Effector memory CD4-positive, alpha-beta T cell (primary cell): ENCODE data around the gene DMPK.

Source experiments
- DNase-seq, 3 donors: peaks; one replicate each; pipeline ENCODE4 v3.0.0-alpha.2; 2020
- H3K27ac ChIP-seq: 2 replicates; pipeline ENCODE4 v1.7.0; 2013; ENCODE audit warnings: mild to moderate bottlenecking, low read length, moderate library complexity; ENCODE audit not compliant: insufficient read depth, poor library complexity, severe bottlenecking
- H3K27me3 ChIP-seq: replicated peaks from 2 replicates; pipeline ENCODE4 v1.7.0; 2013; ENCODE audit warnings: mild to moderate bottlenecking, low read length; ENCODE audit not compliant: insufficient read depth, control insufficient read depth, poor library complexity, severe bottlenecking
- H3K36me3 ChIP-seq: 2 replicates; pipeline ENCODE4 v1.7.0; 2013; ENCODE audit warnings: mild to moderate bottlenecking, low read length, moderate library complexity; ENCODE audit not compliant: control insufficient read depth, insufficient read depth
- H3K4me1 ChIP-seq: 2 replicates; pipeline ENCODE4 v1.7.0; 2013; ENCODE audit warnings: low read length, mild to moderate bottlenecking; ENCODE audit not compliant: control insufficient read depth, insufficient read depth, poor library complexity, severe bottlenecking
- H3K4me3 ChIP-seq: 2 replicates; pipeline ENCODE4 v1.7.0; 2013; ENCODE audit warnings: low read length, low read depth, mild to moderate bottlenecking; ENCODE audit not compliant: insufficient read depth, poor library complexity, severe bottlenecking
- H3K9me3 ChIP-seq: 2 replicates; pipeline ENCODE4 v1.7.0; 2013; ENCODE audit warnings: mild to moderate bottlenecking, low read length, moderate library complexity; ENCODE audit not compliant: control insufficient read depth

Gene DMPK

GRCh38 chr19:45823182-45823581 lies 40.9 kb upstream of the DMPK start:
- Histone ChIP-seq H3K9me3 (no peaks in the 10 kb centered on the region), H3K4me1 (no peaks in the 10 kb centered on the region), H3K36me3 (peaks cover 62% of the 10 kb centered on the region), H3K27ac (no peak overlapping the region), H3K4me3 (no peak overlapping the region), H3K27me3 (no peaks in the 10 kb centered on the region)
- DNase-seq = no peak

- no peak overlapping the region for H3K4me3 ChIP-seq
- peaks cover 57% of the 10 kb centered on the region for H3K36me3 ChIP-seq
Observed at GRCh38 chr19:45822716-45823115, 40.4 kb upstream of the DMPK start.

GRCh38 chr19:45821570-45821969 lies 39.3 kb upstream of the DMPK start:
- no peak for DNase-seq
- Histone ChIP-seq H3K27me3 (no peaks in the 10 kb centered on the region), H3K4me1 (no peaks in the 10 kb centered on the region), H3K4me3 (no peak overlapping the region), H3K27ac (no peak overlapping the region), H3K9me3 (no peaks in the 10 kb centered on the region), H3K36me3 (peaks cover 46% of the 10 kb centered on the region)

More at GRCh38 chr19:45822716-45823115, 40.4 kb upstream of the DMPK start:
- Histone ChIP-seq H3K9me3 (no peaks in the 10 kb centered on the region), H3K27me3 (no peaks in the 10 kb centered on the region), H3K27ac (no peak overlapping the region), H3K4me1 (no peaks in the 10 kb centered on the region)
- no peak for DNase-seq

DNA sequence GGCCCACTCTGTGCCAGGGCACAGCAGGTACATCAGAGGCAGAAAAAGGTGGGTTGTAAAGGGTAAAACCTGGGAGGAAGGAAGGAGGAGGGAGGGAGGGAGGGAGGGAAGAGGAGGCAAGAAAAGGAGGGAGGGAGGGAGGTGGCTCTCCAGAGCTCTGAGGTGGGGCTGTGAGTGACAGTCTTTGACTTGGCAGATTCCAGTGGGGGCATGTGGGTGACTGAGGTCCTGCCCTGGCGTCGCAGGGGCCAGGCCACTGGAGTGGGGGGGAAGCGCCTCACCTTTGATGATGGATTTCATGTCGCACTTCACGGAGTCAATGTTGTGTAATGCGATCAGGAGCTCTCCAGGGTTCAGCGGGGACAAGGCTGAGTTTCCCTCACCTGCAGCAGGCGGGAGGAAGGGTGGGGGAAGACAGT lies 38.8 kb upstream of the DMPK start:
- Histone ChIP-seq H3K4me3 (no peak overlapping the region), H3K27me3 (no peaks in the 10 kb centered on the region), H3K9me3 (no peaks in the 10 kb centered on the region), H3K36me3 (peaks cover 41% of the 10 kb centered on the region), H3K4me1 (no peaks in the 10 kb centered on the region), H3K27ac (no peak overlapping the region)
- no peak for DNase-seq

DNA sequence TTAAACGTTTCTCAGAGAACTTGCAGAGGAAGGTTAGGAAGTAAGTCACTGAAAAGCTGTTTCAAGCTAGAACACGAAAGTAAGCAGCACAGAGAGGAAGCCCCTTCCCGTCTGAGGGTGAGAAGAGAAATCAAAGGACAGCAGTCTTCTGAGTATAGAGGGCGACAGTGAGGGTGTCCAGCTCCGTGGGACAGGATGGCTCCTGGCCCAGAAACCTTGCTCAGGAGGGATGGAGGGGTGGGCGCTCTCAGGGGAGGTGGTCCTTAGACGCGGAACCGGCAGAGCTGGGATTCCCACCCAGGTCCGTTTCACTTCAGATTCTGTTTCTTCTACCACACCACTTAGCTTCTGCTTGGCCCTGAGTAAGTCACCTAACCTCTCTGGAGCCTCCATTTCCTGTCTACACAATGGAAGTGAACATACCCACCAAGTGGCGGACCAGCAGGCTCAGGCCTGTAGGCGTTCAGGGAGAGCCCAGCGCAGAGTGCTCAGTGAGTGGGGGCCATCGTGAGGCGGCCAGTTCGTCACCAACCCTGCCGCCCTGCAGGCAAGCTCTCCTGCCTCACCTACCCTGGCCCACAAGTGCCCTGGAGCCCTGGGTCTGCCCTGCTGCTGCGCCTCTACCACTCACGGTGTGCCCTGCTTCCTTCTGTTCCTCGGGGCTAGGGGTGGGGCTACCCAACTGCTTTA lies 38.3 kb upstream of the DMPK start:
- H3K36me3 ChIP-seq = peaks cover 36% of the 10 kb centered on the region
- no peak overlapping the region for H3K27ac ChIP-seq
- H3K4me1 ChIP-seq = no peaks in the 10 kb centered on the region
- no peaks in the 10 kb centered on the region for H3K9me3 ChIP-seq
- DNase-seq = no peak
- H3K4me3 ChIP-seq = no peak overlapping the region
- H3K27me3 ChIP-seq = no peaks in the 10 kb centered on the region

DNA sequence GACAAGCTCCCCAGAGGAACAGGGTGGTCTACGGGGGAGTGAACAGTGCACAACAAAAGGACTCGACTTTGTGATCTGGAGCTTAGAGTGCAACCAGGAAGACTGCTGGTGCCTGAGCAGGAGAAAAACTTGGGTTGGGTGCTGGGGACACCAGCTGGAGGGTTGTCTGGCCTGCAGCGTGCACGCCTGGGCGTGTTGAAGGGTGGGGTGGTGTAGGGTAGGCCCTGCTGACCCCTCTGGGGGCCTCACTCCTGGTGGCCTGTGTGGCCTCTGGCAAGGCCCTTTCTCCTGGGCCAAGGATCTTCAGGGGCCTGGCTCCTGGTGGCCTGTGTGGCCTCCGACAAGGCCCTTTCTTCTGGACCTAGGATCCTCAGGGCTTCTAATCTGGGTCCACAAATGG lies 37.5 kb upstream of the DMPK start:
- Histone ChIP-seq H3K9me3 (no peaks in the 10 kb centered on the region), H3K4me3 (no peak overlapping the region), H3K36me3 (peaks cover 28% of the 10 kb centered on the region), H3K27me3 (no peaks in the 10 kb centered on the region), H3K27ac (no peak overlapping the region), H3K4me1 (no peaks in the 10 kb centered on the region)
- no peak for DNase-seq

GRCh38 chr19:45817725-45818301 lies 35.5 kb upstream of the DMPK start:
- H3K36me3 ChIP-seq = peaks cover 11% of the 10 kb centered on the region
- H3K4me1 ChIP-seq = no peaks in the 10 kb centered on the region
- DNase-seq = no peak
- H3K27me3 ChIP-seq = no peaks in the 10 kb centered on the region
- no peak overlapping the region for H3K27ac ChIP-seq
- no peaks in the 10 kb centered on the region for H3K9me3 ChIP-seq
- H3K4me3 ChIP-seq = no peak overlapping the region

DNA sequence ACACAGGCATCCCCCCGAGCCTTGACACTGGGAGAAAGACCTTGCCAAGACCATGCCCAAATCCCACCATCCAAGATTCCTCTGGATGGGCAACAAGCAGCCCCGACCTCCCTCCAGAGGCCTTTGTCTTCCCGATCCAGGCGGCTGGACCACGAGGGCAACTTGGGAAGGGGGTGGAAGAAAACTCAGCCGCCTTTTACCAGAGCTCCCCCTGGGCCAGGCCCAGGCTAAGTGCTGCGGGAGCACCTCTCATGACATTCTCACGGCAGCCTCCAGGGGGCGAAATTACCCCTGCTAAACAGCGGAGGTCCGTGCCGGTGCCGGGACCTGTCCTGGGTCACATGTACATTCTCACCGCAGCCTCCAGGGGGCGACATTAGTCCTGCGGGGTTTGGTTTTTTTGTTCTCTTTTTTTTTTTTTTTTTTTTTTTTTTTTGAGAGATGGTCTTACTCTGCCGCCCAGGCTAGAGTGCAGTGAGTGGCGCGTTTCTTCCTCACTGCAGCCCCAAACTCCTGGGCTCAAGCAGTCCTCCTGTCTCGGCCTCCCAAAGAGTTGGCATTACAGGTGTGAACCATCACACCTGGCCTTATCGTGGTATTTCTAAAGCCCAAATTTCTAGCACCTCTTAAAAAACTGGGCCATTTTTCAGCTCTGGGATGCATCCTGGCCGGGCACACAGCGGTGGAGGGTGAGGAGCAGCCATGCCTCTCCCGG lies 34.9 kb upstream of the DMPK start:
- Histone ChIP-seq H3K27ac (no peak overlapping the region), H3K36me3 (peaks cover 5% of the 10 kb centered on the region), H3K4me3 (no peak overlapping the region)

DNA sequence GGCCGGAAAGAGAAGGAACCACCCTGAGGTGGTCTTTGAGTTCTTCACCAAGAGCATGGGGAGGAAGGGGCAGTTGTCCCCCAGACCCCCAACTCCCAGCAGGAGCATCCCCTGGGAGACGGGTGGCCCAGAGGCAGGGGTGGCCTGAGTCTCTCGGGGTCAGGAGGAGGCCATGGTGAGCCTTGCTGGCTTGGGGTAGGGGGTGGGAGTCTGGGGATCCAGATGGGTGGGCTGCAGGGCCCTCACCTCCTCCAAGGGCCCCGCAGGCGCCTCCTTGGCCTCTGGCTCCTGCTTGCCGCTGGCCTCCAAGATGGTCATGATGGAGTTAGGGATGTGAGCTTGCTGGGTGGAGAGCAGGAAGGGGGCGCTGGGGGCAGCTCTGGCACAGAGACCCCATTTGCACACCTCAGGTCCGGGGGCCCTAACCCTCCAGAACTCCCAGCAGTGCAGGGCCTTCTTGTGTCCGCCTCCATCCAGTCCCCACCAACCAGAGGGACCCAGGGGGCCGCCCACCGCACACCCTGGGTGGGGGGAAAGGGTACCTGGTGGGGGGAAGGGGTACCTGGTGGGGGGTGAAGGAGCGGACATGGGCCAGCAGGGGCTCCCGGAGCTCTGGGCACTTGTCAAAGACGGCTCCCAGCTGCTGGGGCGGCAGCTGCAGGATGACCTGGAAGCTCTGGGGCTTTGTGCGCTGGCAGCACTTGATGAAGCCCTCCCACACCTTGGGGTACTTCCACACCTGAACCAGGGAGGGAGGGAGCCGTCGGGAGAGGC lies 34.1 kb upstream of the DMPK start:
- no peaks in the 10 kb centered on the region for H3K4me1 ChIP-seq
- no peaks in the 10 kb centered on the region for H3K9me3 ChIP-seq
- H3K36me3 ChIP-seq = peaks cover 5% of the 10 kb centered on the region
- no peak for DNase-seq
- no peaks in the 10 kb centered on the region for H3K27me3 ChIP-seq
- no peak overlapping the region for H3K4me3 ChIP-seq
- H3K27ac ChIP-seq = no peak overlapping the region

More for the DNA sequence above, 34.9 kb upstream of the DMPK start:
- Histone ChIP-seq H3K27me3 (no peaks in the 10 kb centered on the region), H3K9me3 (no peaks in the 10 kb centered on the region), H3K4me1 (no peaks in the 10 kb centered on the region)
- peak; percentile 87 to 92 (median 91) for DNase-seq
